H1 (cell line): ENCODE measurements around the gene BABAM1. TPM values are rescaled to one million over a fixed set of nuclear protein-coding genes. Genes with fewer than 3 reads are reported as not detected.

Experiments used
- ASH2L ChIP-seq: fragments of 200-600, 300-600 bp; sonication (generic); IDR thresholded peaks from one replicate; pipeline ENCODE4 v1.7.1; 2017; ENCODE audit warnings: low read length
- BACH1 ChIP-seq: IDR thresholded peaks from 2 replicates; pipeline ENCODE4 v1.6.1; 2012; ENCODE audit warnings: low read length, improper control_type of control experiment
- BCL11A ChIP-seq, 2 experiments: IDR thresholded peaks; one replicate each; pipeline ENCODE4 v1.6.1; 2011; ENCODE audit warnings: low read depth in 2 of 2, low read length in 2 of 2, mild to moderate bottlenecking in 2 of 2
- BRCA1 ChIP-seq: IDR thresholded peaks from 2 replicates; pipeline ENCODE4 v1.6.1; 2012; ENCODE audit warnings: low read depth, low read length, improper control_type of control experiment
- CBX5 ChIP-seq: fragments of 300-800, 300-1000 bp; sonication (generic); IDR thresholded peaks from 2 replicates; pipeline ENCODE4 v1.7.1; 2016; ENCODE audit warnings: antibody characterized with exemption, low read length, low read depth
- CBX8 ChIP-seq: fragments of 300-800, 300-1000 bp; sonication (generic); IDR thresholded peaks from 2 replicates; pipeline ENCODE4 v1.7.1; 2016; ENCODE audit warnings: low read depth, low read length, borderline replicate concordance
- CHD2 ChIP-seq: IDR thresholded peaks from 2 replicates; pipeline ENCODE4 v1.6.1; 2012; ENCODE audit warnings: low read length, improper control_type of control experiment
- CTBP2 ChIP-seq: IDR thresholded peaks from 2 replicates; pipeline ENCODE4 v1.7.0; 2011; ENCODE audit warnings: borderline replicate concordance, mild to moderate bottlenecking, moderate library complexity, mixed read lengths, low read length; ENCODE audit not compliant: insufficient read depth, insufficient read length
- GABPA ChIP-seq: IDR thresholded peaks from 2 replicates; pipeline ENCODE4 v1.6.1; 2011; ENCODE audit warnings: mild to moderate bottlenecking, low read length, moderate library complexity, borderline replicate concordance; ENCODE audit not compliant: insufficient read depth
- HDAC6 ChIP-seq: IDR thresholded peaks from one replicate; pipeline ENCODE4 v1.7.1; 2012; ENCODE audit warnings: low read depth, mild to moderate bottlenecking, inconsistent platforms, low read length, moderate library complexity
- MAFK ChIP-seq: IDR thresholded peaks from 2 replicates; pipeline ENCODE4 v1.6.1; 2012; ENCODE audit warnings: low read depth, mild to moderate bottlenecking, improper control_type of control experiment, low read length
- PHF8 ChIP-seq: fragments of 200-600 bp; sonication (generic); conservative IDR thresholded peaks from 2 replicates; pipeline ENCODE4 v1.7.1; 2012; ENCODE audit warnings: low read depth, mild to moderate bottlenecking, inconsistent platforms, low read length, moderate library complexity
- POLR2A ChIP-seq, 2 experiments: IDR thresholded peaks; 1 replicate in 1 of 2; 2 replicates in 1 of 2; pipeline ENCODE4 v1.6.1; 2011; ENCODE audit warnings: low read depth in 2 of 2, low read length in 2 of 2, mild to moderate bottlenecking in 2 of 2; ENCODE audit errors: control extremely low read depth in 1 of 2
- SAP30 ChIP-seq: fragments of 300-600 bp; sonication (generic); IDR thresholded peaks from 2 replicates; pipeline ENCODE4 v1.7.1; 2012; ENCODE audit warnings: low read length, moderate library complexity, mild to moderate bottlenecking, inconsistent platforms; ENCODE audit not compliant: insufficient read depth, insufficient replicate concordance
- TAF1 ChIP-seq: IDR thresholded peaks from 2 replicates; pipeline ENCODE4 v1.6.1; 2011; ENCODE audit warnings: mild to moderate bottlenecking, low read depth, low read length
- TEAD4 ChIP-seq: IDR thresholded peaks from 2 replicates; pipeline ENCODE4 v1.6.1; 2012; ENCODE audit warnings: low read depth, low read length, inconsistent platforms, mixed read lengths
- USF2 ChIP-seq: IDR thresholded peaks from 2 replicates; pipeline ENCODE4 v1.6.1; 2011; ENCODE audit warnings: low read length, improper control_type of control experiment
- polyA plus RNA-seq, 7 experiments: library from polyadenylated mRNA; depleted of rRNA in 3 of 7; stranded (reverse) in 5 of 7; unstranded in 2 of 7; fragments of >200 nt in 5 of 7; fragments of 200-250 nt in 2 of 7; gene quantifications; 1 replicate in 5 of 7; 2 replicates in 1 of 7; 4 replicates in 1 of 7; pipeline versions ENCODE4 v1.2.1 to v1.2.3, GENCODE V29; 2011 to 2013; ENCODE audit warnings: missing spikeins in 2 of 7, mixed read lengths in 2 of 7
- total RNA-seq: library from RNA; stranded (reverse); fragmentation: NEBNext Ultra II Directional; extraction: Animal tissue kit (Norgen Biotek cat#: 25700); gene quantifications from 2 replicates; pipeline ENCODE4 v1.2.1, GENCODE V29; 2021
- TF ChIP-seq, protein P1 (sequence below): IDR thresholded peaks from 2 replicates; pipeline ENCODE4 v1.6.1; 2011; ENCODE audit warnings: low read depth, mild to moderate bottlenecking, low read length; ENCODE audit not compliant: insufficient read depth

Gene BABAM1
- total and polyA plus RNA-seq, 2 of the 8 experiments (the other 6 are each of a cell fraction or from before 2014, with no cell fraction given): 127 to 133 TPM

GRCh38 chr19:17260842-17261325, 6.4 kb upstream of the BABAM1 start (continued):
- TF ChIP-seq BRCA1 (no peak), BACH1 (no peak), SAP30 (no peak), POLR2A (IDR thresholded peaks at IDR 0.05; ENCODE audit: control extremely low read depth in 1 of 2, low read depth in 2 of 2, low read length in 2 of 2) (no peak), TEAD4 (no peak), CTBP2 (no peak), PHF8 (no peak), BCL11A (IDR thresholded peaks at IDR 0.05; ENCODE audit: low read depth in 2 of 2, low read length in 2 of 2) (no peak), GABPA (no peak), CHD2 (no peak), CBX8 (no peak), HDAC6 (no peak), ASH2L (no peak), USF2 (no peak), CBX5 (no peak), TAF1 (peak; percentile 76), MAFK (no peak)
- TF ChIP-seq, protein P1, sequence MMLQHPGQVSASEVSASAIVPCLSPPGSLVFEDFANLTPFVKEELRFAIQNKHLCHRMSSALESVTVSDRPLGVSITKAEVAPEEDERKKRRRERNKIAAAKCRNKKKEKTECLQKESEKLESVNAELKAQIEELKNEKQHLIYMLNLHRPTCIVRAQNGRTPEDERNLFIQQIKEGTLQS: no peak
- TF ChIP-seq, all 59 proteins: peak for 12
